Aorta (tissue), 4 donors: Measurements from ENCODE around the gene NAGS. TPM values are rescaled to one million over a fixed set of nuclear protein-coding genes. Genes with fewer than 3 reads are reported as not detected.

Experiments
- polyA plus RNA-seq, 2 donors: library from polyadenylated mRNA; stranded (reverse); fragments of 200-250 nt; gene quantifications; one replicate each; pipeline ENCODE4 v1.2.3, GENCODE V29; 2013
- total RNA-seq, 2 donors: library from RNA; stranded (reverse); fragmentation: NEBNext Ultra II Directional; extraction: Animal tissue kit (Norgen Biotek cat#: 25700); gene quantifications; one replicate each; pipeline ENCODE4 v1.2.1, GENCODE V29; 2021
- donor health status: healthy with polysubstance abuse.
- donor health status: Bipolar disorder and iron deficiency.
- donor health status: DM: no; HTN: no; CAD: no.
- donor health status: DM: yes; HTN: yes; CAD: no.

Gene NAGS
- total and polyA plus RNA-seq, 4 donors, result 0.33 to 6.0 (median 1.1) TPM

Other genes starting within 250 kb of the NAGS start
- gene SOST, start 245.8 kb upstream of the NAGS start, total RNA-seq, result 10 to 100 TPM; 21.7 to 34.3 TPM
- gene SOST, start 245.8 kb upstream of the NAGS start, polyA plus RNA-seq, result 10 to 100 TPM in 1 of 2 donors, 1 to 10 TPM in 1; 4.8 to 18.2 TPM
- gene DUSP3, start 225.6 kb upstream of the NAGS start, total RNA-seq, result 100 to 1,000 TPM; 110 to 112 TPM
- gene DUSP3, start 225.6 kb upstream of the NAGS start, polyA plus RNA-seq, result 100 to 1,000 TPM in 1 of 2 donors, 10 to 100 TPM in 1; 68.3 to 123 TPM
- not detected for gene CFAP97D1, start 224.2 kb upstream of the NAGS start, total RNA-seq
- gene CFAP97D1, start 224.2 kb upstream of the NAGS start, polyA plus RNA-seq, result under 1 TPM in 1 of 2 donors, not detected in 1; 0.25 TPM
- gene MPP3, start 171.5 kb upstream of the NAGS start, total RNA-seq, result 10 to 100 TPM; 14.6 to 15.7 TPM
- gene MPP3, start 171.5 kb upstream of the NAGS start, polyA plus RNA-seq, result 10 to 100 TPM in 1 of 2 donors, 1 to 10 TPM in 1; 3.1 to 25.2 TPM
- 1 to 10 TPM; 3.9 to 9.4 TPM for gene CD300LG, start 157.4 kb upstream of the NAGS start, total RNA-seq
- under 1 TPM; 0.05 to 0.13 TPM for gene CD300LG, start 157.4 kb upstream of the NAGS start, polyA plus RNA-seq
- gene MPP2, start 97.1 kb upstream of the NAGS start, total RNA-seq, result 10 to 100 TPM; 11.5 to 14.2 TPM
- 1 to 10 TPM; 1.4 to 5.5 TPM for gene MPP2, start 97.1 kb upstream of the NAGS start, polyA plus RNA-seq
- not detected for gene PPY, start 62.1 kb upstream of the NAGS start, total RNA-seq
- gene PPY, start 62.1 kb upstream of the NAGS start, polyA plus RNA-seq, result not detected
- not detected for gene PYY, start 50.7 kb upstream of the NAGS start, total RNA-seq
- gene PYY, start 50.7 kb upstream of the NAGS start, polyA plus RNA-seq, result 1 to 10 TPM in 1 of 2 donors, under 1 TPM in 1; 0.20 to 1.1 TPM
- gene TMEM101, start 10.3 kb downstream of the NAGS start, total RNA-seq, result 10 to 100 TPM; 15.2 to 16.7 TPM
- 10 to 100 TPM; 21.5 to 25.0 TPM for gene TMEM101, start 10.3 kb downstream of the NAGS start, polyA plus RNA-seq
- gene LSM12, start 62.0 kb downstream of the NAGS start, total RNA-seq, result 10 to 100 TPM; 36.9 to 43.4 TPM
- 10 to 100 TPM; 19.0 to 19.8 TPM for gene LSM12, start 62.0 kb downstream of the NAGS start, polyA plus RNA-seq
- 10 to 100 TPM; 30.3 to 32.5 TPM for gene G6PC3, start 66.1 kb downstream of the NAGS start, total RNA-seq
- gene G6PC3, start 66.1 kb downstream of the NAGS start, polyA plus RNA-seq, result 10 to 100 TPM; 22.7 to 40.0 TPM
- 10 to 100 TPM; 69.7 to 82.6 TPM for gene HDAC5, start 119.0 kb downstream of the NAGS start, total RNA-seq
- gene HDAC5, start 119.0 kb downstream of the NAGS start, polyA plus RNA-seq, result 10 to 100 TPM; 28.9 to 83.4 TPM
- gene HROB, start 137.3 kb downstream of the NAGS start, total RNA-seq, result 1 to 10 TPM in 1 of 2 donors, under 1 TPM in 1; 0.58 to 1.3 TPM
- gene HROB, start 137.3 kb downstream of the NAGS start, polyA plus RNA-seq, result 1 to 10 TPM in 1 of 2 donors, not detected in 1; 1.7 TPM
- 1 to 10 TPM; 1.4 to 2.1 TPM for gene ASB16, start 166.1 kb downstream of the NAGS start, total RNA-seq
- 1 to 10 TPM in 1 of 2 donors, under 1 TPM in 1; 0.88 to 1.4 TPM for gene ASB16, start 166.1 kb downstream of the NAGS start, polyA plus RNA-seq
- gene TMUB2, start 182.3 kb downstream of the NAGS start, total RNA-seq, result 10 to 100 TPM; 25.8 to 39.7 TPM
- 10 to 100 TPM; 13.4 to 59.8 TPM for gene TMUB2, start 182.3 kb downstream of the NAGS start, polyA plus RNA-seq
- 10 to 100 TPM; 62.9 to 67.5 TPM for gene ATXN7L3, start 195.3 kb downstream of the NAGS start, total RNA-seq
- gene ATXN7L3, start 195.3 kb downstream of the NAGS start, polyA plus RNA-seq, result 10 to 100 TPM; 18.7 to 35.7 TPM
- 10 to 100 TPM; 39.1 to 75.4 TPM for gene UBTF, start 215.1 kb downstream of the NAGS start, total RNA-seq
- gene UBTF, start 215.1 kb downstream of the NAGS start, polyA plus RNA-seq, result 10 to 100 TPM; 26.5 to 45.9 TPM